Muscle of back (tissue), 11 donors: Measurements from ENCODE around the gene MAX. TPM values are rescaled to one million over a fixed set of nuclear protein-coding genes. Genes with fewer than 3 reads are reported as not detected.
"Not testable (repeated sequence)": the region's sequence is repeated elsewhere in the genome, so short reads cannot be mapped to it uniquely, and the experiment has no call there.

Source experiments
- DNase-seq, 3 donors: peaks; one replicate each; pipeline versions ENCODE4 v3.0.0 to v3.0.0-alpha.2; 2013
- polyA plus RNA-seq, 10 donors: library from polyadenylated mRNA; unstranded; fragments of 120-200 nt; gene quantifications; one replicate each; pipeline ENCODE4 v1.2.1, GENCODE V29; 2013; ENCODE audit not compliant: insufficient read length in 10 of 10

Gene MAX
- polyA plus RNA-seq, 10 donors: 30.7 to 45.4 (median 34.8) TPM

DNA sequence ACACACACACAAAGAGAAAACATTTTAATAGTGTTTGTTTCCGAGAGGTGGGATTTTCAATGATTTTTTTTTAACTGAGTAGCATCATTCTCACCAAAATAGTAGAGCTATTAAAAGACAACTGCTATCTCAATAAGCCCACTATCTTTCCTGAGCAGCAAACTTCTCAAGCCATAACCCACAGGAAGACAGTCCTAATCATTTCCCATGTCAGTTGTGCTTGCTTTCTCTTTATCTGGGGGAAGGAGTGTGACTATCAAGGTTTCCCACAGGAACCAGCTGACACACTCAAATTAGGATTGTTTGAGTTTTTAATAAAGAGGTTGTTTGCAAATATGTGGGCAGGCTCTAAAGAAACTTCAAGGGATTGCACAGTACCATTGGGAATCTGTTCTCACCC lies 4.9 kb upstream of the MAX start:
- DNase-seq: no peak

DNA sequence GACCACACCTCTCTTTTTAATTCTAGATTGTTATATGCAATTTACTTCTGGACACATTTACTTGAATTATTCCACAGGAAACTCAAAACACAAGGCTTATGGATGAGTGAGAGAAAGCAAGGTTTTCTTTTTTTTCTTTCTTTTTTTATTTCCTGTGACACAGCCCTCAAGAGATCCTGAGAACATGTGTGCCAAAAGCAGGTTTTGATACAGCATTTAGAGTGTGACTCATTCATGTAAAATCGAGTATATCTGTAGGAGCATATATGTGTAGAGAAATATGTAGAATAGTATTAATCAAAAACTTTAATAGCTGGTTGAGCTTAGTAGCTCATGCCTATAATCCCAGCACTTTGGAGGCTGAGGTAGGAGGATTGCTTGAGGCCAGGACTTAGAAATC lies 4.4 kb upstream of the MAX start:
- no peak for DNase-seq

GRCh38 chr14:65106316-65106715 lies 4.0 kb upstream of the MAX start:
- DNase-seq: no peak

- no peak for DNase-seq
Observed at GRCh38 chr14:65104791-65105190, 2.5 kb upstream of the MAX start.

- peak in 1 of 3 donors; percentile 11 for DNase-seq
Observed at GRCh38 chr14:65103150-65103760, 938 bp upstream of the MAX start.

DNA sequence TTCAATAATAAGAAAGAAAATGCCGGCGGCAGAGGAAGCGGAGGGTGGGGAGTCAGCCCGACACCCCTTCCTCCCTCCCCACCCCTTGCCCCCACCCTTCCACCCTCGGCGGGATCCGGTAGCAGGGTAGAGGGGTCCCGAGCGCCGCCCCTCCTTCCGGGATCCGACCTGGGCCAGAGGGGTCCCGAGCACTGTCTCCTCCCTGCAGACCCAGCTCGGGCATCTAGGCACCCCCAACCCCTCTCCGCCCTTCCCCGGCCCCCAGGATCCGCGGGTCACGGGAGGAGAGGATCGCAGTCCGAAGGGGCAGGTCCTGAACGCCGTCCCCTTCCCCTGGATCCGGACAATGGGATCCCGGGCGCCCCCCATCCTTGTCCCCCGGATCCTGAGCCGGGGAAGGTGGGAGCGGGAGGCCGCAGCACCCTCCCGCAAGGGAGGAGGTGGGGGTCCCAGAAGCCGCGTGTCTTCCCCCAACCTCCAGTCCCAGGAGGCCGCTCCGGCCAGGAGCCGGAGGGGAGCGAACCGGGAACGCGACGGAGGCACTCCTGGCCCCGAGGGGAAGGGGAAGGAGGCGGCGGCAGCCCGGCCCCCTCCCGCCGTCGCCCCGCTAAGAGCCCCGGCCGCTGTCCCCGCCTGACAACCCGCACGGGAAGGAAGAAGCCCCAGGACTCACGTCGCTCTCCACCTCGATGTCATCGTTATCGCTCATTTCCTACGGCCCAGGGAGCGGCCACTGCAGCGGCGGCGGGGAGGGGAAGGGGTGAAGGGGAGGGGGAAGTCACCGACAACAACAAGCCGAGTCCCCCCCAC lies 481 bp downstream of the MAX start:
- peak in 1 of 3 donors; percentile 28 for DNase-seq

DNA sequence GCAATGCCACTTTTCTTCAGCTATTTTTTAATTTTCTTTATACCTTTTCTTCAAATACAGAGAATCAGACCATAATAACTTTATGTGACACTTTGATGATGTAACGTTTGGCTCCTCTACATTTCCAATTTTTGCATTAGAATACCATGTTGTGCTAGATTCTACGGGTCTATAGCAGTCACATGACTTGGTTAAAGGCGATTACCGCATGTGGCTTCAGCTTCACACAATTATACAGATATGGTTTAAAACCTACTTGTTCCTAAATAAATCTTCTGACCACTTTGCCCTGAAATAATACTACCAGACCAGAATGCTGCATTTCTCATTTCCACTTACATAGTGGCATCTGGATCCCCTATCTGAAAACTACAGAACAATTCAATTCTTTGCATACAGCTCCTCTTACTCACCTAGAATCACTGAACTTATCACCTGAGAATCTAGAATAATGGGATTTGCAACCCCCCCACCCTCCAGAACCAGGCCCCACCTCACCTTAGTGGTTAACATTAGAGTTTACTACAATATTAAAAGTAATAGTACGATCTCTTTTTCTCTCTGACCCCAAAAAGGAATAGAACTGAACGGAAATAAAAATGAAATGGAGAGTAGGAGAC lies 1.3 kb downstream of the MAX start:
- no peak for DNase-seq

- peak in 1 of 3 donors; percentile 24 for DNase-seq
Observed at GRCh38 chr14:65098586-65098985, 3.7 kb downstream of the MAX start.

DNA sequence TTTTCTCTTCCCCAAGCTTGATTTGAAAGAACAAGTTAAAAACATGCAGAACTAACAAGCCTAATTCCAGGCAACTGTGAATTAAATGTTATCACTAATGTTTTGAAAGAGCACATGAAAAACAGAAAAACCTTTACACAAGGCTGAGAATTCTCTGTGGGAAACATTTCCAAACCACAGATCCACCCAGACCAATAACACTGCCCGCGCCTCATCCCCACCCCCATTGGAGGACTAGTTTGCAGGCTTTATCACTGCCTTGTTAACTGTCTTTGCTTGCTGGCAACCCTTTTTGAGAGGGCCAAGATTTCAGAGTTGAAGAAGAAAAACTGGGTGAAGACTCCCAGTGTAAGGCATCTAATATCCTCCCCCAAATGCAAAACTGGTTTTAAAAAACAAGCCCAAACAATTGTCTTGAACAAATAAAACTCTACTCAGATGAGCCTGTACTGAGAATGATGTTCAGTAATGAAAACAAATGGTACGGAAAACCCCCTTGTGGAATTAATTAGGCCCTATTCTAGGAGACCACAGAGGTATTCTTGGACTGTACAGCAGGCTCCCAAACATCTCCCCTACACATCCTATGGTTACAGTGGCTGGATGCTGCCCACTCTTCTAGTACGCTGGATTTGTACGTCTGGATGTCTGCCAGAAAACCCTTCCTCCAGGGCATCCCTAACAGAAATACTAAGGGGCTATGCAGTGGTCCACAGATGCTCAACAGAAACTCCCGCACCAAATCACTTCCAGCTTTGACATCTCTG lies 5.8 kb downstream of the MAX start:
- DNase-seq: peak in 1 of 3 donors; percentile 27

DNA sequence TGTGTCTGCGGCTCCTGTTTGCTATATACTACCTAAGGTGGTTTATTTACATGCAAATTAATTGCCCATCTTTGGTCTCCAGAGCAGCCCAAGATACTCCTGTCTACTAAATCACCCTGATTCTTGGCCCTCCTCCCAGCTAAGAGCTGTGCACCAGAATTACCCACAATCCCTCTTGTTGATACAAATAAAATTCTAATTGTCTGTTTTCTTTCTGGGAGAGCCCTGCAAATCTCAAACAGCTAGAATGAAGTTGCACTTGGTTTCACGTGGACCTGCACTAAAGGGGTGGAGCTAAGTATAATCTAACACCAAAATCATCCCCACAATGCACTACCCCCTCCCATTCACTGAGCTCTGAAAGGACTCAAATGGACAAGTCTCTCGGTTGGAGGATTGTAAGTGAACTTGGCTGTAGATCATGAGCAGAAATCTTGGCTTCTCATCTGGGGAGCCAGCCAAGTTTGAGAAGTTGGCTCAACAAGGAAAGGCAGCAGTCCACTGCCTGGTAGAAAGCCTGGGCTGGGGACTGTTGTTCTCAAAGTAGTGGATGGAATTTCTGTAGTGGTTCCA lies 6.6 kb downstream of the MAX start:
- peak; percentile 73 to 92 (median 87) for DNase-seq

DNA sequence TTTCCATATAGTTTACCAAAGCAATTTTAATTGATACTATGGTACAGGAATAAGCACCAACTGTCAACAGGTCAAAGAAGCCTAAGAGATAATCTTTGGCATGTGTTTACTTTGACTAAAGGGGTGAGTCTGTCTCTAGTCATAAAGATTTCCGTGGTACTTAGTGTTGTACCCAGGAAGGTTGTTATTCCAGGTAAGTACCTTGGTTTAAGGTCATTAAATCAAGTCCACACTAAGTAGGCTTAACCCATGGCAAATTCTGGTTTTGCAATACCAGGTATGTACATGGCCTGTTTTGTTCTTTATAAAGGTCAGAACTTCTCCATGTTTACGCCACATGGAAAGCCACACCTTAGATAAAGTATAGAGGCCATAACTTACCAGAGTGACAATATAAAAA lies 10.0 kb downstream of the MAX start:
- no peak for DNase-seq

- DNase-seq: not testable (repeated sequence)
Observed at GRCh38 chr14:65087835-65088234, 14.5 kb downstream of the MAX start.

- DNase-seq: not testable (repeated sequence)
Observed at GRCh38 chr14:65086686-65087085, 15.6 kb downstream of the MAX start.

- DNase-seq: no peak
Observed at GRCh38 chr14:65084554-65085505, 17.5 kb downstream of the MAX start.

DNA sequence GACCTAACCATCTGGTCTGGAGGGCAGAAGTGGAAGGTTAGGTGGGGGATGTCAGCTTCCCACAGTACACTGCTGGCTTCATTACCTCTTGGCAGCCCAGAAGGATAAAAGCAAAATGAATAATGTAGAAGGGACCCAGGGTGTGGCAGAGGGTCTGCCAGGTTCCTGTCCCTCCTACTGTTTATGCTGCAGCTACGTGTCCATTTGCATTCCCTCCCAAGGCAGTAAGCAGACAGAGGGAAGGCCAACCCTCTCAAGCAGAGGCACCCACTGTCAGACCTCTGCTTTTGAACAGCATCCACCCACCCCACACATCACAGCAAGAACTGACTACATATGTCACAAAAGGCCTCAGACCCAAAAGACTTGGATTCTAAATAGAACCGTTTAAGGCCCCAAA lies 19.4 kb downstream of the MAX start:
- no peak for DNase-seq

- no peak for DNase-seq
Observed at GRCh38 chr14:65080960-65081747, 21.2 kb downstream of the MAX start.

DNA sequence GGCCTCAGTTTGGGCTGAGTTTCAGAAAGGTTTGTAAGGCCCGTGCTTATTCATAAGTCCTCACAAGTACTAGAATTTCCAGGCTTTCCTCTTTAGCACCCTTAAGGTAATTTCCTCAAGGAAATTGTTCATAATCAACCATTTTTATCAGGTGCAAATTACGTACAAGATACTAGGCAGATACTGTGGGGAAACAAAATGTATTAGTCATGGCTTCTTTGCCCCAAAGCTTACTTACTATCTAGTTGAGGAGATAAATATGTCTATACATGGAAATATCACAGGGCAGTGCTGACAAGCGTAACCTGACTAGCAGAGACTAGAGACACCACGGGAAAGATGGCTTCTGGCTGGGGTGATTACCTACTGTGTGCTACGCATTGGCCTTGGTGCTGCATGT lies 22.5 kb downstream of the MAX start:
- no peak for DNase-seq

DNA sequence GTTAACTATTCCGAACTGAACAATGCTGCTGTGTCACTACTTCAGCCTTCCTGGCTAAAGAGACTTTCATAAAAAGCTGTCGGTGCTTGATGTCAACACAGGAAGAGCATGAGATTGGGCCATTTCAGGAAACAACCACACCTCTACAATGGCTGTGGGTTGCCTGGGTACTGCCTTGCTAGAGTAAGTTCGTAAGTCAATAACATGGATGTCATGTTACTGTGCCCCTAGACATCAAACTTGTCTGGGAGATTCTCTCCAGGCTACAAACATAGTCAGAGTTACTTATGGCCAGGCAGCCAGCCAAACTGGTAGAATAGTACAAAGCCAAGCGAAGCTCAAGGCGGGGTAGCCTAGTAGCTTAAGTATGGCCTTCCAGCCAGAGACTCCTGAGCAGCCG lies 23.1 kb downstream of the MAX start:
- no peak for DNase-seq

GRCh38 chr14:65077318-65077717 lies 25.0 kb downstream of the MAX start:
- DNase-seq: no peak
